ENCODE data around the gene RBFOX2.
A peak's percentile ranks its signal among the peaks of the same experiment; 100 is the strongest.

Gene RBFOX2

GRCh38 chr22:35892192-35892591, 136.4 kb downstream of the RBFOX2 start:
- DNase-seq: no peak

GRCh38 chr22:35891442-35891841, 137.2 kb downstream of the RBFOX2 start:
- no peak for DNase-seq

- DNase-seq: no peak
Observed at GRCh38 chr22:35889071-35889470, 139.6 kb downstream of the RBFOX2 start.

GRCh38 chr22:35888181-35888870, 140.3 kb downstream of the RBFOX2 start:
- DNase-seq: no peak

GRCh38 chr22:35887296-35887875, 141.2 kb downstream of the RBFOX2 start:
- DNase-seq: no peak

GRCh38 chr22:35886309-35886708, 142.3 kb downstream of the RBFOX2 start:
- no peak for DNase-seq

- no peak for DNase-seq
Observed at GRCh38 chr22:35884529-35884928, 144.1 kb downstream of the RBFOX2 start.

- peak; percentile 52 for DNase-seq
Observed at GRCh38 chr22:35883031-35883620, 145.5 kb downstream of the RBFOX2 start.

- DNase-seq: peak; percentile 64
Observed at GRCh38 chr22:35882211-35883030, 146.2 kb downstream of the RBFOX2 start.

GRCh38 chr22:35879351-35879750, 149.3 kb downstream of the RBFOX2 start:
- DNase-seq: no peak

- DNase-seq: no peak
Observed at GRCh38 chr22:35873426-35873825, 155.2 kb downstream of the RBFOX2 start.

- DNase-seq: no peak
Observed at GRCh38 chr22:35872451-35872850, 156.2 kb downstream of the RBFOX2 start.

GRCh38 chr22:35870517-35871293, 157.9 kb downstream of the RBFOX2 start:
- DNase-seq: no peak

GRCh38 chr22:35868938-35869337, 159.7 kb downstream of the RBFOX2 start:
- no peak for DNase-seq

- DNase-seq: no peak
Observed at GRCh38 chr22:35866651-35867050, 162.0 kb downstream of the RBFOX2 start.

- DNase-seq: no peak
Observed at GRCh38 chr22:35864545-35865165, 164.0 kb downstream of the RBFOX2 start.

GRCh38 chr22:35863432-35863831, 165.2 kb downstream of the RBFOX2 start:
- DNase-seq: no peak

- DNase-seq: no peak
Observed at GRCh38 chr22:35862697-35863096, 165.9 kb downstream of the RBFOX2 start.

GRCh38 chr22:35861451-35861850, 167.2 kb downstream of the RBFOX2 start:
- peak; percentile 71 for DNase-seq

- DNase-seq: peak; percentile 58
Observed at GRCh38 chr22:35860837-35861236, 167.8 kb downstream of the RBFOX2 start.

- DNase-seq: no peak
Observed at GRCh38 chr22:35860087-35860733, 168.4 kb downstream of the RBFOX2 start.

GRCh38 chr22:35854334-35854733, 174.3 kb downstream of the RBFOX2 start:
- DNase-seq: no peak
